Esophagus muscularis mucosa (tissue), 4 donors: ENCODE data around the gene OSGIN1. TPM values are rescaled to one million over a fixed set of nuclear protein-coding genes. Genes with fewer than 3 reads are reported as not detected.
"Not testable (repeated sequence)": the region's sequence is repeated elsewhere in the genome, so short reads cannot be mapped to it uniquely, and the experiment has no call there.

Experiments used
- DNase-seq: peaks from one replicate; pipeline ENCODE4 v3.0.0-alpha.2; 2017; ENCODE audit errors: extremely low spot score
- H3K27ac ChIP-seq, 4 donors: fragments of 200-600 bp; sonication (generic); replicated peaks in 1 of 4; 1 replicate in 3 of 4; 2 replicates in 1 of 4; pipeline ENCODE4 v1.5.1; 2016 to 2019; ENCODE audit warnings: mild to moderate bottlenecking in 1 of 4
- H3K27me3 ChIP-seq, 4 donors: fragments of 200-600 bp; sonication (generic); one replicate each; pipeline versions ENCODE4 v1.5.1 to v1.6.0; 2016 to 2019
- H3K36me3 ChIP-seq, 4 donors: fragments of 200-600 bp; sonication (generic); one replicate each; pipeline ENCODE4 v1.5.1; 2016 to 2019
- H3K4me1 ChIP-seq, 4 donors: fragments of 200-600 bp; sonication (generic); one replicate each; pipeline ENCODE4 v1.5.1; 2016 to 2019
- H3K4me3 ChIP-seq, 4 donors: fragments of 200-600 bp; sonication (generic); 1 replicate in 2 of 4; 2 replicates in 2 of 4; pipeline ENCODE4 v1.5.1; 2016 to 2019; ENCODE audit warnings: mild to moderate bottlenecking in 4 of 4, moderate library complexity in 1 of 4
- H3K9me3 ChIP-seq, 4 donors: fragments of 200-600 bp; sonication (generic); 1 replicate in 3 of 4; 2 replicates in 1 of 4; pipeline ENCODE4 v1.5.1; 2016 to 2019
- EP300 ChIP-seq: sonication (generic); formaldehyde crosslinking; IDR thresholded peaks from one replicate; pipeline ENCODE4 v1.6.1; 2017; ENCODE audit warnings: antibody characterized with exemption
- POLR2A ChIP-seq: fragments of 450-650 bp; IDR thresholded peaks from one replicate; pipeline ENCODE4 v1.6.1; 2017; ENCODE audit warnings: antibody characterized with exemption, moderate library complexity, mild to moderate bottlenecking, low read depth
- POLR2AphosphoS5 ChIP-seq, 2 donors: sonication (generic); formaldehyde crosslinking; IDR thresholded peaks; one replicate each; pipeline ENCODE4 v1.6.1; 2017; ENCODE audit warnings: antibody characterized with exemption in 2 of 2
- WGBS: methylation state at CpG from one replicate; pipeline ENCODE4 v1.1.5; 2018; 5-methylcytosine and 5-hydroxymethylcytosine counted together
- intact Hi-C: fragments of 100-400 bp; cut with DNase I; formaldehyde crosslinking; loops from one replicate; pipeline ENCODE4 v1.15.1; 2023
- total RNA-seq, 4 donors: library from RNA; depleted of rRNA; stranded (reverse); fragments of >200 nt; gene quantifications; one replicate each; pipeline versions ENCODE4 v1.1.0 to v1.2.1, GENCODE V29; 2016
- TF ChIP-seq, protein P1 (sequence below), 3 experiments: fragments of 200-600 bp in 2 of 3; fragments of 450-650 bp in 1 of 3; sonication (generic) in 2 of 3; IDR thresholded peaks; one replicate each; pipeline ENCODE4 v1.5.1; 2017 to 2019; ENCODE audit warnings: antibody characterized with exemption in 3 of 3, mild to moderate bottlenecking in 2 of 3, moderate library complexity in 1 of 3

The OSGIN1 gene
- total RNA-seq, 4 donors from 2014 or later, result 7.1 to 17.6 (median 13.8) TPM

GRCh38 chr16:83948914-83949723 is 3.9 kb upstream of the OSGIN1 start:
- intact Hi-C loops, result no loop called here
- Histone ChIP-seq H3K27ac (no peak overlapping the region), H3K4me3 (no peak overlapping the region), H3K4me1 (peaks cover 15 to 20% (median 18%) of the 10 kb centered on the region in 4 donors), H3K36me3 (peaks cover 0 to 8% (median 4%) of the 10 kb centered on the region in 4 donors), H3K9me3 (no peaks in the 10 kb centered on the region), H3K27me3 (no peaks in the 10 kb centered on the region)
- TF ChIP-seq, protein P1, sequence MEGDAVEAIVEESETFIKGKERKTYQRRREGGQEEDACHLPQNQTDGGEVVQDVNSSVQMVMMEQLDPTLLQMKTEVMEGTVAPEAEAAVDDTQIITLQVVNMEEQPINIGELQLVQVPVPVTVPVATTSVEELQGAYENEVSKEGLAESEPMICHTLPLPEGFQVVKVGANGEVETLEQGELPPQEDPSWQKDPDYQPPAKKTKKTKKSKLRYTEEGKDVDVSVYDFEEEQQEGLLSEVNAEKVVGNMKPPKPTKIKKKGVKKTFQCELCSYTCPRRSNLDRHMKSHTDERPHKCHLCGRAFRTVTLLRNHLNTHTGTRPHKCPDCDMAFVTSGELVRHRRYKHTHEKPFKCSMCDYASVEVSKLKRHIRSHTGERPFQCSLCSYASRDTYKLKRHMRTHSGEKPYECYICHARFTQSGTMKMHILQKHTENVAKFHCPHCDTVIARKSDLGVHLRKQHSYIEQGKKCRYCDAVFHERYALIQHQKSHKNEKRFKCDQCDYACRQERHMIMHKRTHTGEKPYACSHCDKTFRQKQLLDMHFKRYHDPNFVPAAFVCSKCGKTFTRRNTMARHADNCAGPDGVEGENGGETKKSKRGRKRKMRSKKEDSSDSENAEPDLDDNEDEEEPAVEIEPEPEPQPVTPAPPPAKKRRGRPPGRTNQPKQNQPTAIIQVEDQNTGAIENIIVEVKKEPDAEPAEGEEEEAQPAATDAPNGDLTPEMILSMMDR (IDR thresholded peaks at IDR 0.05), result no peak
- TF ChIP-seq POLR2AphosphoS5 (IDR thresholded peaks at IDR 0.05) (no peak), POLR2A (no peak), EP300 (no peak)
- no peak for DNase-seq
- 88% methylated on average over 12 of the region's 13 CpGs for WGBS

DNA sequence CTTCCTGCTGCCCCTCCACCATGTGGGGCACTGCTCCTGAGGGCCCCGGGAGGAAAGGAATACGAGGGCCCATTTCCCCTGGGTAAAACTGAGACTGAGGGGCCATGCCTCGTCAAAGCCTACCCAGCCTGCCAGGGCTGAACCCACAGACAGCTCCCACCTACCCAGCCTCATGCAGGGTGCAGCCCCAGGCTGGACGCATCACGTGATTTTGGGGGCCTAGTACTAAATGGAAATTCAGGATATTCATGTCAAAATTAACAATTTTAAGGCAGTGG is 3.4 kb upstream of the OSGIN1 start:
- no peaks in the 10 kb centered on the region for H3K27me3 ChIP-seq

DNA sequence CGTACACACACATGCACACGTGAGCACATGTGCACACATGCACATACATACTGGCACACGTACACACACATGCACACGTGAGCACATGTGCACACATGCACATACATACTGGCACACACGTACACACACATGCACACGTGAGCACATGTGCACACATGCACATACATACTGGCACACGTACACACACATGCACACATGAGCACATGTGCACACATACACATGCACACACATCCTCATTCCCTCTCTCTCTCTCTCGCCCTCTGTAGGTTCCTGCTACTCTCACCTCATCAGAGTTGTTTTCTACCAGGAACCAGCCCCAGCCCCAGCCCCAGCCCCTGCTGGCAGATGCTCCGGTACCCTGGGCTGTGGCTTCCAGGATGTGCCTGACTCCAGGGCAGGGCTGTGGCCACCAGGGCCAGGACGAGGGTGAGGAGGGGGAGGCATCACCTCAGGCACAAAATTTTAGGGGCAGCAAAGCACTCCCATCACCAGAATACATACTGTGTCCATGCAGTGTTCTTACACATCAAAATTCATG is 2.1 kb upstream of the OSGIN1 start:
- not testable (repeated sequence) for H3K4me3 ChIP-seq, H3K27me3 ChIP-seq, DNase-seq, H3K36me3 ChIP-seq, H3K27ac ChIP-seq, H3K9me3 ChIP-seq
- H3K4me1 ChIP-seq, result peaks cover 28 to 38% (median 36%) of the 10 kb centered on the region in 4 donors
- intact Hi-C loops, result loop anchor here (5.0 to 10.0 kb wide), 3 partner anchors 54 to 234 kb away; partner anchors contain the start of genes MLYCD and TAF1C
- WGBS, result 53% methylated on average over 9 of the region's 10 CpGs

More for the DNA sequence above, 3.4 kb upstream of the OSGIN1 start:
- intact Hi-C loops, result loop anchor here (5.0 to 10.0 kb wide), 3 partner anchors 52 to 235 kb away; partner anchors contain the start of genes MLYCD and TAF1C
- Histone ChIP-seq H3K27ac (no peak overlapping the region), H3K4me1 (peaks cover 21 to 26% (median 24%) of the 10 kb centered on the region in 4 donors), H3K36me3 (peaks cover 0 to 8% (median 4%) of the 10 kb centered on the region in 4 donors), H3K9me3 (no peaks in the 10 kb centered on the region), H3K4me3 (no peak overlapping the region)
- TF ChIP-seq EP300 (no peak), POLR2A (no peak), POLR2AphosphoS5 (IDR thresholded peaks at IDR 0.05) (no peak)
- TF ChIP-seq, protein P1 (IDR thresholded peaks at IDR 0.05), result no peak
- 95% methylated on average over 4 of the region's 5 CpGs for WGBS
- DNase-seq, result no peak

GRCh38 chr16:83951544-83951943 is 1.5 kb upstream of the OSGIN1 start:
- intact Hi-C loops, result loop anchor here (5.0 to 10.0 kb wide), 3 partner anchors 54 to 233 kb away; partner anchors contain the start of genes MLYCD and TAF1C
- H3K27me3 ChIP-seq, result no peaks in the 10 kb centered on the region
- peaks cover 0 to 8% (median 4%) of the 10 kb centered on the region in 4 donors for H3K36me3 ChIP-seq
- WGBS, result 47% methylated on average over 8 of the region's 8 CpGs
- DNase-seq, result no peak
- TF ChIP-seq POLR2A (no peak), POLR2AphosphoS5 (IDR thresholded peaks at IDR 0.05) (no peak), EP300 (no peak)
- TF ChIP-seq, protein P1 (IDR thresholded peaks at IDR 0.05), result no peak
- no peaks in the 10 kb centered on the region for H3K9me3 ChIP-seq
- H3K4me1 ChIP-seq, result peaks cover 30 to 44% (median 42%) of the 10 kb centered on the region in 4 donors
- H3K27ac ChIP-seq, result peak overlapping the region in 1 of 4 donors; percentile 93
- H3K4me3 ChIP-seq, result no peak overlapping the region

DNA sequence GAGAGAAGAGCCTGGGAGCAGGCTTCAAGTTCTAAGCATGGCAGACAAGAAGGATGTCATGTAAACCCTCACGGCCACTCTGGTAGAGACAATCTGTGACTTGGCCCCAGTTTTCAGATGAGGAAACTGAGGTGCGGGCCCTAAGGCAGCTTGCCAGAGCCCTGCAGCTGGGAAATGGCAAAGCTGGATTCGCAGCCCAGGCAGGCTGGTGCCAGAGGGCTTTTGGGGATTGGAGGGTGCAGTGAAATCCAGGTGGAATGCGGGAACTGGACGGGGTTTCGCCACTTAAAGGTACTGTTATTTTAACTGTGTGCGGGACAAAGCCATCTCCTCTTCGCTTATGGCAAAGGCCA is 477 bp upstream of the OSGIN1 start:
- intact Hi-C loops, result loop anchor here (5.0 to 10.0 kb wide), 3 partner anchors 55 to 232 kb away; partner anchors contain the start of genes MLYCD and TAF1C
- Histone ChIP-seq H3K4me1 (peaks cover 31 to 50% (median 46%) of the 10 kb centered on the region in 4 donors), H3K27me3 (no peaks in the 10 kb centered on the region), H3K36me3 (peaks cover 0 to 10% (median 5%) of the 10 kb centered on the region in 4 donors), H3K4me3 (peak overlapping the region; percentile 67 to 75 (median 67)), H3K27ac (peak overlapping the region; percentile 93 to 97 (median 94)), H3K9me3 (no peaks in the 10 kb centered on the region)
- no peak for DNase-seq
- TF ChIP-seq, protein P1 (IDR thresholded peaks at IDR 0.05), result no peak
- TF ChIP-seq POLR2A (no peak), EP300 (no peak), POLR2AphosphoS5 (IDR thresholded peaks at IDR 0.05) (no peak)
- WGBS, result 19% methylated on average over 8 of the region's 8 CpGs
